Nephron progenitor cell (in vitro differentiated cells): ENCODE results near the gene TDRD7.

Experiments used
- DNase-seq: peaks from one replicate; pipeline ENCODE4 v3.0.0; 2021
- H3K27ac Mint-ChIP-seq: 2 replicates; pipeline ENCODE4 v1.8.0; 2021; ENCODE audit warnings: mild to moderate bottlenecking, moderate library complexity, mixed read lengths
- H3K27me3 Mint-ChIP-seq: 2 replicates; pipeline ENCODE4 v1.8.0; 2021; ENCODE audit warnings: mild to moderate bottlenecking, low read depth, mixed read lengths; ENCODE audit not compliant: poor library complexity
- H3K36me3 Mint-ChIP-seq: 2 replicates; pipeline ENCODE4 v1.8.0; 2021; ENCODE audit warnings: low read depth, mixed read lengths
- H3K4me1 Mint-ChIP-seq: 2 replicates; pipeline ENCODE4 v1.8.0; 2021; ENCODE audit warnings: mixed read lengths
- H3K4me3 Mint-ChIP-seq: 2 replicates; pipeline ENCODE4 v1.8.0; 2021; ENCODE audit warnings: mild to moderate bottlenecking, moderate library complexity, mixed read lengths
- H3K9me3 Mint-ChIP-seq: 2 replicates; pipeline ENCODE4 v1.8.0; 2021; ENCODE audit warnings: mild to moderate bottlenecking, moderate library complexity, mixed read lengths
- CTCF ChIP-seq: fragments of 200-600 bp; sonication (generic); IDR thresholded peaks from 2 replicates; pipeline ENCODE4 v1.5.0; 2021; ENCODE audit warnings: antibody characterized with exemption

TDRD7 gene

DNA sequence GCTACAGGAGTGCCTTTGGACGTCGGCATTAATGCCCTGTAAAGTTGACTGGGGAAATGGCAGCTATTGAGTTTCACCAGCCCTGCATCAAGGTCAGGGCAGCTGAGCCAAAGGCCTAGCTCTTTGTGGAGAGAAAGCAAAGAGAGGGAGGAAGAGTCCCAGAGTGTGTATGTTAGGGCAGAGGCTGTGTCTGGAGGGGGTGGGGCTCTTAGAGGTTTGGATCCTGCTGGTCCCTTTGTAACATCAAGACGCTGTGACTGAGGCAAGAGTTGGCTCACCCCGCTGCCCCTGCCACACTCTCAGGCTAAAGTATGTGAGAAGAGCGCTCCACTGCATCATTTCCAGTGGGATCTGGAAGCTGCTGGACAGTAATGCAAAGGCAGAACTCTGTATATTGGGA is 123.9 kb downstream of the TDRD7 start:
- Mint-ChIP-seq H3K27me3 (peaks cover 26% of the 10 kb centered on the region), H3K4me3 (no peak overlapping the region), H3K27ac (peak overlapping the region; percentile 19), H3K9me3 (no peaks in the 10 kb centered on the region), H3K36me3 (no peaks in the 10 kb centered on the region), H3K4me1 (peaks cover 33% of the 10 kb centered on the region)
- no peak for TF ChIP-seq CTCF
- no peak for DNase-seq

- no peak for DNase-seq
- H3K9me3 Mint-ChIP-seq = no peaks in the 10 kb centered on the region
- TF ChIP-seq CTCF = no peak
- no peak overlapping the region for H3K4me3 Mint-ChIP-seq
- no peaks in the 10 kb centered on the region for H3K36me3 Mint-ChIP-seq
- H3K27me3 Mint-ChIP-seq = peaks cover 26% of the 10 kb centered on the region
- no peak overlapping the region for H3K27ac Mint-ChIP-seq
- peaks cover 32% of the 10 kb centered on the region for H3K4me1 Mint-ChIP-seq
These were observed 124.6 kb downstream of the TDRD7 start for GRCh38 chr9:97536480-97536879.

DNA sequence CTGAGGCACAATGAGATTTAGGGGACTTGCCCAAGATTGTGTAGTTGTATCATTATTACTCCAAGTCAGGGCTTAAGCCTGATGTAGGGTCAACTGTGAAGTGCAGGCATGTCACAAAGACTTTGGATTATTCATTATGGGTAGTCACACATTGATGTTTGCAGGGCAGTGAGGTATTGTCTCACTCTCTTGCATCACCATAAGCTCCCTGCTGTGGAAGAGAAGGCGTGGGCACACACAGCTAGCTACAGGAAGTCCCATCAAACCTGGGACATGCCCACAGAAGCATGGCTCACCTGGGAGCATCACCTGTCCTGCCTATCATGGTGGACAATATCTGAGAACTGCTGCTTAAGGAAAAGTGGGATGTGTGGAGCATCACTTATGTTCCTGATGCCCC is 131.7 kb downstream of the TDRD7 start:
- Mint-ChIP-seq H3K36me3 (no peaks in the 10 kb centered on the region), H3K4me1 (no peaks in the 10 kb centered on the region), H3K27me3 (peaks cover 27% of the 10 kb centered on the region), H3K27ac (no peak overlapping the region), H3K4me3 (no peak overlapping the region), H3K9me3 (no peaks in the 10 kb centered on the region)
- no peak for DNase-seq
- no peak for TF ChIP-seq CTCF

DNA sequence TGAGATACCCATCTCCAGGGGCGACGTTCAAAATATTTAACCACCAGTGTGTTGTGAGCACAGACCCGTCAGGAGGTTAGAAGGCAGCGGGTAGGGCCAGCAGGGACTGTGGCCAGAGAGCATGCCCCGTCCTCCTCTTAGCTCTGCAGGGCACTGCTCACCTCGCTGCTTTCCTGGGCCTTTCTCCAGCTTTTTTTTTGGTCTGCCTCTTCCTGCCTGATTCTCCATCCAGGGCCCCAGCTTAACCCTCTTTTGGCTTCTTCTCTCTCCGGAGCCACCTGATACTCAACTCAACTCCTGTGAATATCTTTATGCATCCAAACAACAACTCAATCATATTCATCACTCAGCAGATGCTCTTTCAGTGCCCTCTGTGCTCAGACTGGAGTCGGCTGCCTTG is 133.6 kb downstream of the TDRD7 start:
- Mint-ChIP-seq H3K4me1 (no peaks in the 10 kb centered on the region), H3K27ac (no peak overlapping the region), H3K36me3 (no peaks in the 10 kb centered on the region), H3K4me3 (no peak overlapping the region), H3K9me3 (no peaks in the 10 kb centered on the region), H3K27me3 (peaks cover 31% of the 10 kb centered on the region)
- TF ChIP-seq CTCF = no peak
- DNase-seq = no peak
